ENCODE results near the gene MED13L.
"Not testable (repeated sequence)": the region's sequence is repeated elsewhere in the genome, so short reads cannot be mapped to it uniquely, and the experiment has no call there.

MED13L gene

GRCh38 chr12:116043659-116044535 lies 233.6 kb downstream of the MED13L start:
- DNase-seq, result no peak

- DNase-seq, result no peak
Measured at GRCh38 chr12:116040402-116040801, 237.1 kb downstream of the MED13L start.

GRCh38 chr12:116039081-116039480 lies 238.4 kb downstream of the MED13L start:
- DNase-seq, result no peak

- DNase-seq, result no peak
Measured at GRCh38 chr12:116037941-116038837, 239.3 kb downstream of the MED13L start.

GRCh38 chr12:116033765-116034164 lies 243.7 kb downstream of the MED13L start:
- DNase-seq, result no peak

GRCh38 chr12:116031624-116032023 lies 245.9 kb downstream of the MED13L start:
- DNase-seq, result not testable (repeated sequence)

- DNase-seq, result no peak
Measured at GRCh38 chr12:116028619-116029018, 248.9 kb downstream of the MED13L start.

GRCh38 chr12:116027551-116027821 lies 250.0 kb downstream of the MED13L start:
- DNase-seq, result no peak

- DNase-seq, result no peak
Measured at GRCh38 chr12:116026768-116027550, 250.5 kb downstream of the MED13L start.

- no peak for DNase-seq
Measured at GRCh38 chr12:116026346-116026745, 251.1 kb downstream of the MED13L start.

GRCh38 chr12:116024769-116025168 lies 252.7 kb downstream of the MED13L start:
- DNase-seq, result no peak

- DNase-seq, result no peak
Measured at GRCh38 chr12:116019415-116019814, 258.1 kb downstream of the MED13L start.

GRCh38 chr12:116018282-116018681 lies 259.2 kb downstream of the MED13L start:
- no peak for DNase-seq

GRCh38 chr12:116015525-116015924 lies 262.0 kb downstream of the MED13L start:
- peak; percentile 14 for DNase-seq

- no peak for DNase-seq
Measured at GRCh38 chr12:116012757-116013156, 264.7 kb downstream of the MED13L start.

GRCh38 chr12:116011217-116011616 lies 266.3 kb downstream of the MED13L start:
- DNase-seq, result no peak

- DNase-seq, result no peak
Measured at GRCh38 chr12:116010467-116010866, 267.0 kb downstream of the MED13L start.

- DNase-seq, result no peak
Measured at GRCh38 chr12:116009805-116010204, 267.7 kb downstream of the MED13L start.

GRCh38 chr12:116006141-116006540 lies 271.4 kb downstream of the MED13L start:
- no peak for DNase-seq

- DNase-seq, result no peak
Measured at GRCh38 chr12:116002890-116003536, 274.5 kb downstream of the MED13L start.

- DNase-seq, result no peak
Measured at GRCh38 chr12:116000252-116000651, 277.2 kb downstream of the MED13L start.

GRCh38 chr12:115999582-115999981 lies 277.9 kb downstream of the MED13L start:
- no peak for DNase-seq

Data from COR-L47 (cell line).